ENCODE results near the gene IFNAR1. TPM values are rescaled to one million over a fixed set of nuclear protein-coding genes. Genes with fewer than 3 reads are reported as not detected.

Gene IFNAR1
- total and polyA plus RNA-seq, 2 of the 8 experiments (the other 6 are each of a cell fraction or from before 2014, with no cell fraction given) = 3.1 to 17.1 TPM

DNA sequence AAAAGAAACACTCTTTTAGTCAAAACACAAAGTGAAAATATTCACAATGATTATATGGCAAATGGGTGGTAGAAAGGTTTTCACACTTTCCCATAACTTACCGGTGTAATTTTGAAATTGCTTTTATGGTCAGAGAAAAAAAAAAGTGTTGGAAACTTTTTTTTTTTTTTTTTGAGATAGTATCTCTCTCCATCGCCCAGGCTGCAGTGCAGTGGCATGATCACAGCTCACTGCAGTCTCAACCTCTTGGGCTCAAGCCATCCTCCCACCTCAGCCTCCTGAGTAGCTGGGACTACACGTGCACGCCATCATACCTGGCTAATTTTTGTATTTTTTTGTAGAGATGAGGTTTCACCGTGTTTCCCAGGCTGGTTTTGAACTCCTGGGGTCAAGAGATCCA is 81.7 kb downstream of the IFNAR1 start:
- no peak overlapping the region for H2BK12ac ChIP-seq (ENCODE audit: low read depth, low read length)
- no peak overlapping the region for H2BK20ac ChIP-seq (ENCODE audit: low read length)
- no peak overlapping the region for H3K23ac ChIP-seq (ENCODE audit: insufficient read length)
- FAIRE-seq = no peak
- no peak overlapping the region for H4K5ac ChIP-seq (ENCODE audit: insufficient read length, low read depth, low read length)
- H3K4me2 ChIP-seq (ENCODE audit: insufficient read depth in 1 of 2, low read depth in 2 of 2, low read length in 2 of 2) = no peak overlapping the region
- no peak overlapping the region for H2BK120ac ChIP-seq (replicated peaks; ENCODE audit: low read depth, low read length)
- H3K4me1 ChIP-seq (replicated peaks in 1 of 4; ENCODE audit: control insufficient read depth in 3 of 4, insufficient read depth in 4 of 4, low read length in 3 of 4) = peaks cover 2 to 6% (median 3%) of the 10 kb centered on the region in 4 experiments
- no peaks in the 10 kb centered on the region for H3K9me3 ChIP-seq (ENCODE audit: insufficient read depth in 2 of 2, low read depth in 1 of 2, low read length in 1 of 2)
- 95% methylated on average over 5 of the region's 5 CpGs; no CpG with 5 or more reads in 1 of the 2 experiments for WGBS, 2 experiments (ENCODE audit: extremely low coverage in 1 of 2, insufficient coverage in 1 of 2, insufficient read length in 1 of 2, insufficient replicate concordance in 2 of 2, low coverage in 1 of 2, low lambda C conversion rate in 2 of 2, missing lambda C conversion rate in 1 of 2)
- H3K27me3 ChIP-seq (replicated peaks in 1 of 4; ENCODE audit: control insufficient read depth in 3 of 4, extremely low read depth in 1 of 4, insufficient read depth in 3 of 4, low read length in 3 of 4) = no peaks in the 10 kb centered on the region
- peaks cover 5% of the 10 kb centered on the region; the same call in 1 of the 2 replicates for H3K23me2 ChIP-seq (ENCODE audit: low read depth, low read length)
- DNase-seq (ENCODE audit: low read depth in 1 of 2, low spot score in 2 of 2) = no peak
- no peak overlapping the region for H3K4ac ChIP-seq (replicated peaks; ENCODE audit: insufficient read length, low read depth, low read length)
- H4K91ac ChIP-seq (replicated peaks; ENCODE audit: insufficient read length, low read length) = no peak overlapping the region
- no peak overlapping the region for H3K27ac ChIP-seq (ENCODE audit: low read depth, low read length)
- TF ChIP-seq SP2 (IDR thresholded peaks at IDR 0.05; ENCODE audit: low read length) = no peak
- TF ChIP-seq FOSL1 (IDR thresholded peaks at IDR 0.05; ENCODE audit: insufficient read depth, low read depth, low read length) = no peak
- no peak for TF ChIP-seq EGR1 (IDR thresholded peaks at IDR 0.05; ENCODE audit: borderline replicate concordance, low read depth, low read length)
- TF ChIP-seq, protein P1, sequence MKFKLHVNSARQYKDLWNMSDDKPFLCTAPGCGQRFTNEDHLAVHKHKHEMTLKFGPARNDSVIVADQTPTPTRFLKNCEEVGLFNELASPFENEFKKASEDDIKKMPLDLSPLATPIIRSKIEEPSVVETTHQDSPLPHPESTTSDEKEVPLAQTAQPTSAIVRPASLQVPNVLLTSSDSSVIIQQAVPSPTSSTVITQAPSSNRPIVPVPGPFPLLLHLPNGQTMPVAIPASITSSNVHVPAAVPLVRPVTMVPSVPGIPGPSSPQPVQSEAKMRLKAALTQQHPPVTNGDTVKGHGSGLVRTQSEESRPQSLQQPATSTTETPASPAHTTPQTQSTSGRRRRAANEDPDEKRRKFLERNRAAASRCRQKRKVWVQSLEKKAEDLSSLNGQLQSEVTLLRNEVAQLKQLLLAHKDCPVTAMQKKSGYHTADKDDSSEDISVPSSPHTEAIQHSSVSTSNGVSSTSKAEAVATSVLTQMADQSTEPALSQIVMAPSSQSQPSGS (IDR thresholded peaks at IDR 0.05; ENCODE audit: low read length) = no peak
- TF ChIP-seq RXRA (IDR thresholded peaks at IDR 0.05; ENCODE audit: insufficient read depth, low read depth, low read length) = no peak
- no peak for TF ChIP-seq TAF7 (optimal IDR thresholded peaks at IDR 0.05; ENCODE audit: borderline replicate concordance, low read depth, low read length)
- TF ChIP-seq CHD2 (IDR thresholded peaks at IDR 0.05; ENCODE audit: low read length) = no peak
- no peak for TF ChIP-seq TBP (IDR thresholded peaks at IDR 0.05; ENCODE audit: low read depth, low read length)
- no peak for TF ChIP-seq EP300 (IDR thresholded peaks at IDR 0.05; ENCODE audit: borderline replicate concordance in 1 of 2, low read depth in 2 of 2, low read length in 2 of 2)
- no peak overlapping the region for H3K18ac ChIP-seq (ENCODE audit: extremely low read depth, low read length)
- H4K20me1 ChIP-seq (replicated peaks in 1 of 2; ENCODE audit: control insufficient read depth in 1 of 2, insufficient read depth in 2 of 2, low read length in 2 of 2) = peaks cover 2 to 3% of the 10 kb centered on the region in 2 experiments
- H3K79me1 ChIP-seq (ENCODE audit: low read depth, low read length) = peaks cover 2% of the 10 kb centered on the region; the same call in 1 of the 2 replicates
- H2BK5ac ChIP-seq (ENCODE audit: low read depth, low read length) = no peak overlapping the region
- H3K36me3 ChIP-seq (ENCODE audit: control insufficient read depth in 2 of 4, insufficient read depth in 4 of 4, low read length in 3 of 4) = no peaks in the 10 kb centered on the region; a peak in 1 of 8 replicates
- H3K9ac ChIP-seq (replicated peaks in 1 of 4; ENCODE audit: extremely low read depth in 1 of 4, low read depth in 3 of 4, low read length in 3 of 4) = no peak overlapping the region
- CTCF ChIA-PET (ENCODE audit: partially characterized antibody) = interaction anchor here (3.5 kb wide), 1 partner anchor 38 kb away, joined by 12 read pairs; no protein-coding TSS in a partner anchor
- H3K4me3 ChIP-seq (ENCODE audit: extremely low read depth in 1 of 4, insufficient read depth in 2 of 4, low read depth in 3 of 4, low read length in 4 of 4) = no peak overlapping the region
- no peak overlapping the region for H2BK15ac ChIP-seq (ENCODE audit: low read length)
- H3K56ac ChIP-seq (replicated peaks; ENCODE audit: insufficient read length, low read depth, low read length) = no peak overlapping the region
- peaks cover 3 to 68% of the 10 kb centered on the region in 2 experiments; a peak in 3 of 4 replicates for H3K79me2 ChIP-seq (ENCODE audit: control insufficient read depth in 1 of 2, insufficient read depth in 2 of 2, low read length in 2 of 2)
- no peak overlapping the region for H2AK5ac ChIP-seq (ENCODE audit: low read depth, low read length)
- no peak overlapping the region for H4K8ac ChIP-seq (ENCODE audit: extremely low read depth, insufficient read depth, low read length)
- H2AFZ ChIP-seq (ENCODE audit: low read length) = no peak overlapping the region
- POLR2A ChIA-PET (ENCODE audit: partially characterized antibody) = interaction anchor here (1.8 kb wide), 1 partner anchor 9 kb away, joined by 6 read pairs; no protein-coding TSS in a partner anchor
- no peak overlapping the region for H3K14ac ChIP-seq (ENCODE audit: insufficient read length)
